Measurements from ENCODE around the gene ZC3H18. TPM values are rescaled to one million over a fixed set of nuclear protein-coding genes. Genes with fewer than 3 reads are reported as not detected.

Gene ZC3H18
- total RNA-seq, 1 donor from 2014 or later = 18.4 TPM

- no peaks in the 10 kb centered on the region for H3K9me3 ChIP-seq
- intact Hi-C loops (cut with DNase I) = no loop called here
- TF ChIP-seq POLR2A (IDR thresholded peaks at IDR 0.05) = no peak
- no peak for TF ChIP-seq CTCF (IDR thresholded peaks at IDR 0.05)
- TF ChIP-seq POLR2AphosphoS5 (IDR thresholded peaks at IDR 0.05; ENCODE audit: insufficient read depth in 1 of 2, low read depth in 1 of 2) = peak in 1 of 2 donors; percentile 37
- DNase-seq (ENCODE audit: extremely low spot score in 2 of 2) = no peak
- peaks cover 27% of the 10 kb centered on the region for H3K4me1 ChIP-seq
- peak overlapping the region; percentile 73 to 74 for H3K4me3 ChIP-seq
- peak overlapping the region; percentile 71 for H3K27ac ChIP-seq
- no peaks in the 10 kb centered on the region for H3K36me3 ChIP-seq
- no peaks in the 10 kb centered on the region for H3K27me3 ChIP-seq
These were observed 81.2 kb downstream of the ZC3H18 start for GRCh38 chr16:88651276-88651988.

GRCh38 chr16:88651989-88652761, 82.0 kb downstream of the ZC3H18 start:
- Histone ChIP-seq H3K27me3 (no peaks in the 10 kb centered on the region), H3K27ac (peak overlapping the region; percentile 71), H3K36me3 (no peaks in the 10 kb centered on the region), H3K4me3 (no peak overlapping the region), H3K4me1 (peaks cover 27% of the 10 kb centered on the region), H3K9me3 (no peaks in the 10 kb centered on the region)
- no peak for DNase-seq (ENCODE audit: extremely low spot score in 2 of 2)
- TF ChIP-seq POLR2A (IDR thresholded peaks at IDR 0.05) (no peak), CTCF (IDR thresholded peaks at IDR 0.05) (no peak), POLR2AphosphoS5 (IDR thresholded peaks at IDR 0.05; ENCODE audit: insufficient read depth in 1 of 2, low read depth in 1 of 2) (no peak)
- intact Hi-C loops (cut with DNase I) = no loop called here

- no peak for DNase-seq (ENCODE audit: extremely low spot score in 2 of 2)
- TF ChIP-seq CTCF (IDR thresholded peaks at IDR 0.05) (no peak), POLR2AphosphoS5 (IDR thresholded peaks at IDR 0.05; ENCODE audit: insufficient read depth in 1 of 2, low read depth in 1 of 2) (no peak)
- intact Hi-C loops (cut with DNase I) = no loop called here
- Histone ChIP-seq H3K36me3 (no peaks in the 10 kb centered on the region), H3K9me3 (no peaks in the 10 kb centered on the region), H3K27ac (no peak overlapping the region), H3K4me1 (peaks cover 27% of the 10 kb centered on the region), H3K27me3 (no peaks in the 10 kb centered on the region), H3K4me3 (no peak overlapping the region)
These were observed 82.5 kb downstream of the ZC3H18 start for GRCh38 chr16:88652762-88653063.

- peaks cover 27% of the 10 kb centered on the region for H3K4me1 ChIP-seq
- no peak overlapping the region for H3K4me3 ChIP-seq
- intact Hi-C loops (cut with DNase I) = no loop called here
- H3K27me3 ChIP-seq = no peaks in the 10 kb centered on the region
- H3K9me3 ChIP-seq = no peaks in the 10 kb centered on the region
- no peak overlapping the region for H3K27ac ChIP-seq
- TF ChIP-seq POLR2AphosphoS5 (IDR thresholded peaks at IDR 0.05; ENCODE audit: insufficient read depth in 1 of 2, low read depth in 1 of 2) = no peak
- TF ChIP-seq POLR2A (IDR thresholded peaks at IDR 0.05) = no peak
- no peak for TF ChIP-seq CTCF (IDR thresholded peaks at IDR 0.05)
- no peaks in the 10 kb centered on the region for H3K36me3 ChIP-seq
- no peak for DNase-seq (ENCODE audit: extremely low spot score in 2 of 2)
These were observed 82.9 kb downstream of the ZC3H18 start for GRCh38 chr16:88653101-88653500.
